Measurements from ENCODE around the gene WNK4. TPM values are rescaled to one million over a fixed set of nuclear protein-coding genes. Genes with fewer than 3 reads are reported as not detected.
A peak's percentile ranks its signal among the peaks of the same experiment; 100 is the strongest.

The WNK4 gene
- polyA plus RNA-seq, 10 donors, result 0.31 to 1.3 (median 0.54) TPM

DNA sequence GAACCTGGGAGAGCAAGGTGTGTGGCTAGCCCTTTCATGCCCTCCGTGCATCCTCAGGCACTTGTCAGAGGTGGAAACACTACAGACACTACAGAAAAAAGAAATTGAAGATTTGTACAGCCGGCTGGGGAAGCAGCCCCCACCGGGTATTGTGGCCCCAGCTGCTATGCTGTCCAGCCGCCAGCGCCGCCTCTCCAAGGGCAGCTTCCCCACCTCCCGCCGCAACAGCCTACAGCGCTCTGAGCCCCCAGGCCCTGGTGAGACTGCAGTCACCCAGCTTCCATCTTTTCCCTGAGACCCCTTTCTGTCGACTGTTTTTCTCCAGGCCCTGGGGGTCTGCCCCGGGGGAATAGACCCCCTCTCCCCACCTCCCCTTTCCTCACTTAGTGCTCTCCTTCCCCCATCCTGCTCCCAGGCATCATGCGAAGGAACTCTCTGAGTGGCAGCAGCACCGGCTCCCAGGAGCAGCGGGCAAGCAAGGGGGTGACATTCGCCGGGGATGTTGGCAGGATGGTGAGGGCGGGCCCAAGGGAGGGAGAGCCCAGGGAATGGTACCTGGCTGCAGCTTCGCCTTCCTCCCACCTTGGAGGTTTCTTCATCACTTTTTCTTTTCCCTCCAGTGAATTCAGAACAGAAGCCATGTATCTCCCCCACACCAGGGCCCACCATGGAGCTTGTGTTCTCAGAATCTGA lies 15.8 kb downstream of the WNK4 start:
- no peak for DNase-seq

GRCh38 chr17:42797067-42798007 lies 16.9 kb downstream of the WNK4 start:
- DNase-seq, result no peak

DNA sequence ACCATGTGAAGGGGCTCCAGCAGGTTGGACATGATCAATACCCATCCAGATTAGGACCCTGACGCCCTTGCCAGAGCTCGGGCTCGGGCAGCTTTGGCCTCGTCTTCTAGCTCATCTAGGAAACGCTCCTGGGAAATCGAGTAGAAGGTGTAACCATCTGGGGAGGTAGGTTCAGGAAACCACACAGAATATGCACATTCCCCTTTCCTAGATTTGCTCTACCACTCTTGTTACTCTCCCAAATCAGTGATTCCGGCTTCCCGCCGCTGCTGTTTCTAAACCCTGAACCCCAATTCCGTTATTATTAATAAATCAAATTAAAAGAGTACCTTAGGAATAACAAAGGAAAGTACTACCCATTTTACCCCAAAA lies 17.6 kb downstream of the WNK4 start:
- no peak for DNase-seq

DNA sequence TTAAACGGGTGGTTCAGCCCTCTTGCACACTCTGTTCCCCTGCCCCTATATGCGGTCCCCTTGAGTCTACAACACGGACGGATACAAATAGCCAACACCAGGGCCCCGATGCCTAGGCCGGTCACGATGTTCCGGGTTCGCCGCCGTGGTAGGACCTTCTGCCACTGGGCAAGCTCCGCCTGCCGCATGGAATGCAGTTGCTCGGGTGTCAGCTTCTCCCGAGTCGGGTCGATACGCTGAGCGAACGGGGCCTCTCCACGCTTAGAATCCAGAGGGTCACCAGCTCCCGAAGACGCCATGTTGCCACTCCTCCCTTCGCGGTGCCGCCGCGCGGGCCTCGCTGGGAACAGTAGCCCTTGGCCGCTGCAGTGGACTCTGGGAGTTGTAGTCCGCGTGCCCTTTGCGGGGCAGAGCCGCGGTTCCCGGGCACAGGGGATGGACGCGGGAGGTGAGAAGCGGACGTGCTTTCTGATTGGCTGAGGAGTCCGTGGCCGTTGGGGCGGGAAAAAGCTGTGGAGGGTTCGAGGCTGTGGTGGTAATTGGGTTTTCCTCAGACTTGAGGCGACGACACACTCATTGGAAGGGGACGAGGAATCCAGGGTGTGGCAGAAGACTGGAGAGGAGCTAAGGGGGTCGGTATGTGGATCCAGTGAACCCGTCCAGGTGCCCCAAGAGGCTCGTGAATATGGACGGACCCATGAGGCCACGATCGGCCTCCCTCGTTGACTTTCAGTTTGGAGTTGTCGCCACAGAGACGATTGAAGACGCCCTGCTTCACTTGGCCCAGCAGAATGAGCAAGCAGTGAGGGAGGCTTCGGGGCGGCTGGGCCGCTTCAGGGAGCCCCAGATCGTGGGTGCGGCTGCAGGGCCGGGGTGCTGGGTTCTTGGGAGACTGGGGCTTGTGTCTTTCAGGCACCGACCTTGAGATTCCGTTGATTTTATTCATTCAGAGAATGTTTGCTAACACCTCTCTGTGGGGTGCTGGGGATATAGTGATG lies 18.3 kb downstream of the WNK4 start, which contains the start of the genes CNTD1 and COA3:
CNTD1 (plus strand) TSS at position 479 of the 998 bp plus-strand sequence; CDS start at position 686, 207 bp downstream.
COA3 (minus strand) TSS at position 322 of the 998 bp plus-strand sequence; CDS start at position 299, 23 bp downstream.
- DNase-seq, result peak; percentile 75 to 95 (median 88)

- DNase-seq, result no peak
Observed at GRCh38 chr17:42803074-42803883, 22.9 kb downstream of the WNK4 start.

- DNase-seq, result no peak
Observed at GRCh38 chr17:42804918-42805367, 24.5 kb downstream of the WNK4 start.

GRCh38 chr17:42806249-42806648 lies 25.8 kb downstream of the WNK4 start:
- DNase-seq, result no peak

DNA sequence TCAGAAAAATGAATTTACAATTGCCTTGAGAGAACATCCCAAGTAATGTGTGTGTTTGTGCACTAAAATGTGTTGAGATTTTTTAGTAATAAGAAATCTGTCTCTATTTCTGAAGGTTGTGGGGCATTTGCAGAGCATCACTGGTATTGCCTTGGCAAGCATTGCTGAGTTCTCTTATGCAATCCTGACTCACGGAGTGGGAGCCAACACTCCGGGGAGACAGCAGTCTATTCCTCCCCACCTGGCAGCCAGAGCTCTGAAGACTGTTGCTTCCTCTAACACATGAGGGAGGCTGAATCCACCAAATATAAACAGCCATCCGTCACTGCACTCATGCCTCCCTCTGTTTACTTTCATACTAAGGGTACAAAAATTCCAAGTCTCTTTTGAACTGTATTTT lies 28.8 kb downstream of the WNK4 start:
- no peak for DNase-seq

DNA sequence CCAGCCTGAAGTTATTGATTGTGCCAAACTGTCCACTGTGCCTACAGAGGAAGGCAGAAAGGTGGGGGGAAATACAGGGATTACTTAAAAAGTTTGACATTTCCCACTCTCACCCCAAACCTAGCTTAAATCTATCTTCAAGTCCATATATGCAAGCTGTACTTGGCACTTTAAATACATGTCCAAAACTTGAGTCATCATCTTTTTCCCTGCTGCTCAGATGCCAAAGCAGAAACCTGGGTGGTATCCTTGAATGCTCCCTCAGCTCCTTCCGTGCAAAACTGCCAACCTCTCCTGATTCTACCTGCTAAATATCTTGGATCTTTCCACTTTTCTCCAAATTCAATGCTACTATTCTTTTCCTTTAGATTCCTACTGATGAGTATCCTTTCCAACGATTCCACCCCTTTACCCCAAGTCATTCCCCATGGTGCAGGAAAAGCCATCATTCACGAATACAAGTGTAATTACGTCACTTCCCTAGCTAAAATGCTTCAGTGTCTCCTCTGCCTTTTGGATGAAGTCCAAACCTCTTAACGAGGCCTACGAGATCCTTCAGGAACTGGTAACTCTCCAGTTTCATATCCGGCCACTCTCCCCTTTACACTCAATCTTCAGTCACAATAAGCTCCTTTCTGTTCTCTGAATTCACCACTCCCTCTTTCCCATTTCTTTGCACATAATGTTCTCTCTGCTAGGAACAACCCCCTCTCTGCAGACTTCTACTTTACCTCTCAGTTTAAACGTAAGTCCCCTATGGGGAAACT lies 34.4 kb downstream of the WNK4 start:
- peak; percentile 51 to 65 (median 62) for DNase-seq

DNA sequence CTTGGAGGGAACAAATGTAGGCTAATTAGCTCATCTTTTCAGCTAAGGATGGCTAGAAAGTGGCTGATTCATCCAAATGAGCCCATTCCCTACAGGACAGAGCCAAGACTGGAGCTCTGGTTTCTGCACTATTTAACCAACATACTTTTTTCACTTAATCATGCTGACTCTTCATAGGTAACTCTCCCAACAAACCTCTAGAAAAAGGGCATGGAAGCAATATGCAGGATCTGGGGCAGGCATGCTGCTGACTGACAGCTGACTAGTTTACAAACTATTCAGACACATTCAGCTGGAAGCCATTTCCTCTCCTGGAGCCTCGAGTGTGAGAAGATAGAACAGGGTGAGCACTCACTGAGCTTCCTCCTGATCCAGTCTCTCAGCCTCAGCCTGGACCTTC lies 37.5 kb downstream of the WNK4 start:
- peak in 1 of 3 donors; percentile 25 for DNase-seq

DNA sequence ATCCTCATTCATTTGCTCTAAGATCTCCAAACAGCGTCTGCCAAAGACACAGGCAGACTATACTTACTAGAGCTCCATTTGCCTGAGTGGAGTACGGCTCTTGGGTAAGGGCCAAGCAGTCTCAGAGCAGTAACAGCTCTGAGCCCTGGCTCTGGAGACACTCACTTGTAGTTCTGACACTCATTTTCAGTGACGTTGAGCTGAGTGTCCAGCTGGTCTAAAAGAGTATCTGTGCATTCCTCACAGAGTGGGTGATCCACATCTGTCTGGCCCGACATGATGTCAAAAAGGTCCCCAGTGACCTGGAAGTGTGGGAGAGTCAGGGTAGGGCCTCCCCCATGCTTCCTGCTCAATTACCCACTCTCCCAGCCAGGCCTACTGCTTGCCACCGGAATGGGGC lies 38.0 kb downstream of the WNK4 start:
- DNase-seq, result no peak

- DNase-seq, result peak in 1 of 3 donors; percentile 30
Observed at GRCh38 chr17:42819939-42820535, 39.6 kb downstream of the WNK4 start.

DNA sequence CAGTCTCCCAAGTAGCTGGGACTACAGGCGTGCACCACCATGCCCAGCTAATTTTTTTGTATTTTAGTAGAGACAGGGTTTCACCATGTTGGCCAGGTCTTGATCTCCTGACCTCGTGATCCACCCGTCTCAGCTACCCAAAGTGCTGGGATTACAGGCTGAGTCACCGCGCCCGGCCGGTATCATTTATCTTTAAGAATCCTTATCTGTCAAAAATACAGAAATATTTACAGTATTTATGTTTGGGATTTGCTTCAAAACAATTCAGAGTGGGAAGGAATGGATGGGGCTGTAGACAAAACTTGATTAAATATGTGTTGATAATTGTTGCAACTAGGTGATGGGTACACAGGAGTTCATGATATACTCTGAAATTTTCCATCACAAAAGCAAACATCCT lies 40.8 kb downstream of the WNK4 start:
- no peak for DNase-seq

DNA sequence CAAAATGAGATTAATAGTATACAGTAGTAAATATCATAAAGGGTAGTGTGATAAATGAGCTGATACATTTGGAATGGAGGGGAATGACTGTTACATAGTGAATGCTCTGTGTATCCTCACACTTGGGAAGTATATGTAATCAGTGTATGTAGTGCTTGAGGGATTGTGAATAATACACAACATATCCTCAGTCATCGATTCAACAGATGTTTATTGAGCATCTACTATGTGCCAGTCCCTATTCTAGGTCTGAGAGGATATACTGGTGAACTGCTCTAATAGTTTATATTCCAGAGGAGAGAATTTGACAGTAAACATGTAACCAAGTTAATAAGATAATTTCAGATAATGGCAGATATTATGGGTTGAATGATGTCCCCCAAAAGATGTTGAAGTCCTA lies 47.1 kb downstream of the WNK4 start:
- DNase-seq, result no peak

GRCh38 chr17:42830971-42831370 lies 50.6 kb downstream of the WNK4 start:
- no peak for DNase-seq

DNA sequence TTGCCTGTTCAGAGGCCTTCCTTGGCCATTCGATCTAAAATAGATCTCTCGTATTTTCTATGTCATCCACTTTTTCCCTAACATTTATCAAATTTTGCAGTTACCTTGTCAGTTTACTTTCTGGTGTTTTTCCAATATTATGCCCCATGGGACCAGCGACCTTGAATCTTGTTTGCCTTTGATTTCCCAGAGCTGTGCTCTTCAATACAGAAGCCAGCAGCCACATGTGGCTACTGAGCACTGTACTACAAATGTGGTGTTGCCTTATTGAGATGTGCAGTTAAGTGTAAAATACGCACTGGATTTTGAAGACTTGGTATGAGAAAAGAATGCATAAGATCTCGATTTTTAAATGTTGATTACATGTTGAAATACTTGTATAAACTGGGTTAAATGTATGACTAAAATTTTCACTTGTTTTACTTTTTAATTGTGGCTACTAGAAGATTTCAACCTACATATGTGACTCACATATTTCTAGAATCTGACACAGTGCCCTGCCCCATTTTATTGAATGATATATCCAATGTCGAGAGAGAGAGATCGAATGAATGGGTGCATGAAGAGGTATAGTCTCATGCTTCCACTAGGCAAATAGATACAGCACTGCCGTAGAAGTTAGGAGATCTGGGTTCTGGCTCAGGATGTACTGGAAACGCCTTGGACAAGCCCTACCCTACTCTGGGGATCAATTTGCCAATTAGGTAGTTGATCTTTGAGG lies 52.0 kb downstream of the WNK4 start:
- no peak for DNase-seq

DNA sequence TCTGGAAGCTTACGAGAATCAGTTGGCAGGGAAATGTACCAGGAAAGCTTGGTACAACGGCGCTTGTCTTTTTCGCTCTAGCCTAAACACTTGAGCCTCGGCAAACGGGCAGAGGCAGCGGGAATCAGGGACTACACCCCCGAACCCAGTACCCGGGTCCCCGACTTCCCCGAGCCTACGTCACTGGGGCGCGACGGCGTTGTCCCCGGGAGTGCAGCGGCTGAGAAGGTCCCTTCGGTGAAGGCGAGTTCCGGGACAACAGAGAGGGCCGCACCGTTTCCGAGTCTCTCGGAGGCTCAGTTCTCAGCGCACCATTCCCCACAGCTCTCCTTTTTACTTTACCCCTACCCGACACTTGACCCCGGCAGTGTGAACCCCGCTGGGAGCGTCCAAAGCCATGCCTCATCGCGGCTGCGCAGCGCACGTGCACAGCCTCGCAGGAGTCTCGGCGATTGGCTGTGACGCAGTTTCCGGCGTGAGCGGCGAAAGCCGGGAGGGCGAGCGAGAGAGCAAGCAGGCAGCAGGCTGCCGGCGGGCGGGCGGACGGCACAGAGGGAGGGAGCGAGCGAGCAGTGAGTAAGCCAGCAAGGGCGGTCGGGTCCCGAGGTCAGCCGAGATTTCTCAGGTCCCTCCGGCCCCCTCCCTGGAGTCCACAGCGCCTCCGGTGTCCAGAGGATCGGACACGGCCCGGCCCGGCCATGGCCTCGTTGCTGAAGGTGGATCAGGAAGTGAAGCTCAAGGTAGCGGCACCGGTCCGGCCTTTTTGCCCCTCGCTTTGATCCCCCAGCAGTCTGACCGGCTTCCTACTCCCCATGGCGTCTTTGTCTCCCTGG lies 52.7 kb downstream of the WNK4 start, which contains the start of gene PSME3:
PSME3 (plus strand) TSS at position 464 of the 833 bp plus-strand sequence; CDS start at position 699, 235 bp downstream.
- peak; percentile 87 to 98 (median 92) for DNase-seq
